Smooth muscle cell of the brain vasculature (primary cell): ENCODE results near the gene MYH10.
A peak's percentile ranks its signal among the peaks of the same experiment; 100 is the strongest.

ENCODE experiments used
- DNase-seq: peaks from one replicate; pipeline ENCODE4 v3.0.0-alpha.2; 2012; ENCODE audit warnings: low read depth, low spot score

Gene MYH10

DNA sequence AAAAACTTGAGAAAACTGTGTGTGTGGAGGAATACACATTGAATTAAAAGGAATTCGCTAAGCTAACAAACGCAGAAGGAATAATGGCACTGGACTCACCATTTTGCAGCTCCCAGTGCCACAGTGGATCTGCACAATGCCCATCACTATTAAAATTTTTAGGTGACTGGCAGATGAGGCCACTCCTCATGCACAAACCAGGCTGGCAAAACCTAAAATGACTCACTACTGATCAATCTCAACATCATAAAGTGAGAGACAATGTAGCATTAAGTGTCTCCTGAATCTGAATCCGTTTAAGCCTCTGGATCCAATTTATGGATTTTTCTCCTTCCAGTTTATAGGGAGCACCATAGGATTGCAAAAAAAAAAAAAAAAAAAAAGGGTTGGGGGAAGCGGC lies 20.6 kb downstream of the MYH10 start:
- DNase-seq: no peak

- DNase-seq: no peak
Observed at GRCh38 chr17:8608001-8608400, 22.5 kb downstream of the MYH10 start.

DNA sequence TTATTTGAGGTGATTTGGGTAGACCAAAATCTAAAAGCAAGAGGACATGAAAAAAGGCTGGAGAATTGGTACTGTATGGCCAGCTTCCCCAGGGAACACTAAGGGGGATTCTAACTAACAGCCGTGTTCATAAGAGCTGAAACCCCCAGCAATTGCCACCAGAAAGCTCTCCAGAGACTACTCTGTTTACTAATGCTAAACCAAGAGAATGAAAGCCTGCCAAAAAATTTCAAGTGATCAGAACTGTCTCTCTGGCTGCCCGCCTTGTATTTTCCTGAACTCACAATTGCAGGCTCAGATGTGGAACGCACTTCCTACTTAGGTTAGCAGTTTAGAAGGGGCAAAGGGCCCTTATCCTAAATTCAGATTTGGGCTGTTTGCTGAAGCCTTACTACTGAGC lies 24.1 kb downstream of the MYH10 start:
- no peak for DNase-seq

DNA sequence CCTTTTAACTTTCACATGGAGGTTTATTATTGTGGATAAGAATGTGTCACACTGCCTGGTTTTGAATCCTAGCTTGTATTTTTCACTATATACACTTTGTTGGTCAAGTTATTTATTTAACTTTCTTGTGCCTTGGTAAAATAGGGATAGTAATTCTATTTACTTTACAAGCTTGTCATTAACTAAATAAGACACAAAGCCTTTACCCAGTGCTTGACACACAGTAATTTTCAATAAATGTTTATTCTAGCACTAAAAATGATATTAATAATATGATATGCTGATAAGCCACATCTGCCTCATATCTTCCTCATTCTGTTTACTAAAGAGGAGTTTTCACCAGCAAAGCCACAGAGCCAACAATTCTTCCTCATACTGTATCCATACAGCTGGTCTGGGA lies 27.8 kb downstream of the MYH10 start:
- DNase-seq: no peak

- DNase-seq: no peak
Observed at GRCh38 chr17:8599351-8600011, 31.0 kb downstream of the MYH10 start.

DNA sequence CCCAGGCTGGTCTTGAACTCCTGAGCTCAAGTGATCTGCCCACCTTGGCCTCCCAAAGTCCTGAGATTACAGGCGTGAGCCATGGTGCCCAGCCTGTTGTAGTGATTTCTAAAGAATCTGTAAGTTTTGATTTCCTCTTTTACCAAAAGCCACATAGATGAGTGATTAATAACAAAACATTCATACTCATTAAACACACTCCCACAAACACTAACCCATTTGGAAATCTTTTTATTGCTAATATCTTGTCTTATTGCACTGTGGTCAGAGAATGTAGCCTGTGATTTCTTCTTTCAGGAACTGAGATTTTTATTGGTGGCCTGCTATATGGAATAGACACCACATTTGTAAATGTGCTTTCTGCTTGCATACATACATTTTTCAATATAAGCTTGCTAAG lies 31.6 kb downstream of the MYH10 start:
- no peak for DNase-seq

GRCh38 chr17:8593830-8594229 lies 36.7 kb downstream of the MYH10 start:
- no peak for DNase-seq

GRCh38 chr17:8593276-8593675 lies 37.2 kb downstream of the MYH10 start:
- no peak for DNase-seq

GRCh38 chr17:8588877-8589554 lies 41.5 kb downstream of the MYH10 start:
- DNase-seq: no peak

DNA sequence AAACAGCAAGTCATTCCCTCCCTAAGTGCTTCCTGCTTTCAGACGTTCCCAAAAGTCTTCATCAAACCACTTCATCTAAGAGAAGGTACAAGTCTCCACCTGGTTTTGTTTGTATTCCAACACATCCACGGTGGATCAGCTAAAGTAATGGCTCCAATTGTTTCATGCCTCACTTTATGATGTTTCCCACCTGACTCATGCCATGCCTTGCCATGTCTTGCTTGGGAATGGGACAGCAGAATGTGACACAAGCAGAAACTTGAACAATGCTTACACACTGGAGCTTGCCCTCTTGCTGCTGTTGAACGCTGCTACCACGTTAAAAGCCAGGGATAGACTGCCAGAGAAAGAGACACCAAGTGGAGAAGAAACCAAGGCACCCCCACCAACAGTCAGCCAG lies 43.8 kb downstream of the MYH10 start:
- no peak for DNase-seq

- no peak for DNase-seq
Observed at GRCh38 chr17:8585911-8586310, 44.6 kb downstream of the MYH10 start.

GRCh38 chr17:8583954-8584353 lies 46.6 kb downstream of the MYH10 start:
- DNase-seq: no peak

DNA sequence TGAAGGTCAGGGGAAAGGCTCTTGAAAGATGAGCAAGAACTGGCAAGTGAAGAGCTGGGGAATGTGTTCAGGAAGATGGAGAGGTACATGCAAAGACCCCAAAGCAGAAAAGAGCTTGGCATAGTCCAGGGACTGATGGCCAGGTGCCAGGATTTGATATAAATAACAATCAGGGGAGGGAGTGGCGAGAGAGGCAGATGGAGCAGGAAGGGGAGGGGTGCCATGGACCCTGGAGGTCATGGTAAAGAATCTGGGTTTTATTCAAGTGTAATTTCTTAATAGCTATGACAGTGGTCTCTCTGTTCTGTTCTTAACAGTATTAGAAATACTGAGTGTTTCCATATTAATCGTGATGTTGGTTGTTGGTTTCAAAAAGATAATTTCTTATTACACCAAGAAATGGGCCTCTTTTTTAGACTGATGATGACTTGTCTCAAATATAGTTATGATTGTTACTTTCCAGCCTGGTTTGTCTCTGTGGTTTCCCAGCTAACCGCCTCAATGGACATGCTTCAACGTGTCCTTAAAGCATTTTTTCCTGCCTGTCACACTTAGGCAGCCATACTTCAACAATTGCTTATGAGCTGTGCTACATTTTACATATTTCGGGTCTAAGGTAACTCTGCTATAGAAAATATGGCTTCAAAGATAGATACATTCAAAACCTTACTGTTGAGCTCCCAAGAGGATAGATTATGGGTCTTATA lies 49.4 kb downstream of the MYH10 start:
- no peak for DNase-seq

DNA sequence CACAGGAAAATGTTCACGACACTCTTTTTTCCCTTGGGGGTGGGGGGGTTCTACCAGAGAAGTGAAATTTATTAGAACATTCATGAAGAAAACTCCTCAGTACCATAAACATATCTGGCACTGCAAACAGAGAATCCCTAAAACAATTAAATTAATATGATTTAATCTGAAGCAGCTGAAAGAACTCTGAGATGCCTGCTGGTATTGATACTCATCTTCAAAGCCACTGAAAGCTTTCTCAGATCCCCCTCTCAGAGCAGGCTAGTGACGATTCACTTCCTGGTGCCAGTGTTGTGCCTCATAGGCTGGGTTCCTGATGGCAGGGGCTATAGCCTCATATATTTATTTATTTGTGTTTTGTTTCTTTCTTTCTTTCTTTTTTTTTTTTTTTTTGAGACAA lies 52.7 kb downstream of the MYH10 start:
- no peak for DNase-seq

DNA sequence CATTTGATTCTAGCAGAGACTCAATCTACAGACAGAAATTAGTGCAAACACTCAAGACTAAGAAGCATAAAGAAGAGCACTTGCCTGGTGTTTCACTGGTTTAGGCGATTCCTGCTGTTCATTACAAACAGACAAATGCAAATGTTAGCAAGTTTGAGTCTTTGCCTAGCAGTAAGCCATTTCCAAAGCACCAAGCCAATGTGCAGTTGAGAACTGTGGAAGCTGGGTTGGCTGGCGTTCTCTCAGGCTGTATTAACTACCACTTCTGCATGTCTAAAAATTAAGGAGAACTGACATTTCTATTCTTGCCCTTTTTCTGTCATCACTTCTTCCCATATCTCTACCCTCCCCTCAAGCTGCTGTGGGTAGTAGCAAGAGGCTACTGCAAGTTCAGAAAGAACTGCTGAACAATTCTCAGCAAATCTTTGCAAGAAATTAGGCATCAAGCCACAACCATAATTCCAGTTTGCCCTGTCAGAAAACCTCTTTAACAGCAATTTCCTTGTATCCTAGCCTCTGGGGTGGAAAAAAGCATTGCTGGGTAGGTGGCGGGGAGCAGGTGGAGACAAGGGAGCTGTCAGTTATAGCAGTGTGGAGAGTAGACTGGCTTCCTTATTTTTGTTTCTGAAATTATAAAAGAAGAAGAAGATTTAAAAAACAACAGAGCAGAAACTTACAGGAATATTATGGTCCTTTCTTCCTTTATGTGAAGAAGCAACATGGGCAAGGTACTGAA lies 53.8 kb downstream of the MYH10 start:
- DNase-seq: no peak

- no peak for DNase-seq
Observed at GRCh38 chr17:8574687-8575086, 55.8 kb downstream of the MYH10 start.

- DNase-seq: no peak
Observed at GRCh38 chr17:8572764-8573163, 57.8 kb downstream of the MYH10 start.

DNA sequence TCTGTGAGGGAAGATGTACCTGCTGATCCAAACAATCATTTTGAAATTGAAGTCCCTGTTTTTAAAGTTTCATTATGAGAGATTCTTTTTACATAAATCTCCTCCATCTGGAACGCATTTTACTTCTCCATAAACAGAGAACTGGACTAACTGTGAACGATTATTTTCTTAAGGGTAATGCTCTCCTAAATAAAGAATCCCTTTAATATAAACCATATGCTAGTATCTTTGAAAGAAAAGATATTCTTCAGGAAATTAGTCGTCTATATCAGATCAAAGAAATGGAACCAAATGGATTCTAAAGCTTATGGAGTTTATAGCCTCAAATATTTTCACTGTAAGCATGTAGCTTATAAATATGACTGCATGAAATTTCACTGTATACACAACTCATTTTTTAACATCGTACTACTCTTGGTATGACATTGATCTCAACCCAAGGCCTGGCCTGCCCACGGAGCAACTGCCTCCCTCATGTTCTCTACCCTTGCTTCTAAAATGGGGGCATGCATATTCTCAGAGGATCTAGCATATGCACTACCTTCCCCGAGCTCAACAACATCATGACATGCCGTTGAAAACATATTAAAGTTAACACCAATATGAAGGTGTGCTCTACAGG lies 66.4 kb downstream of the MYH10 start:
- peak; percentile 26 for DNase-seq

- DNase-seq: no peak
Observed at GRCh38 chr17:8563024-8563776, 67.3 kb downstream of the MYH10 start.

GRCh38 chr17:8558144-8558543 lies 72.4 kb downstream of the MYH10 start:
- no peak for DNase-seq

DNA sequence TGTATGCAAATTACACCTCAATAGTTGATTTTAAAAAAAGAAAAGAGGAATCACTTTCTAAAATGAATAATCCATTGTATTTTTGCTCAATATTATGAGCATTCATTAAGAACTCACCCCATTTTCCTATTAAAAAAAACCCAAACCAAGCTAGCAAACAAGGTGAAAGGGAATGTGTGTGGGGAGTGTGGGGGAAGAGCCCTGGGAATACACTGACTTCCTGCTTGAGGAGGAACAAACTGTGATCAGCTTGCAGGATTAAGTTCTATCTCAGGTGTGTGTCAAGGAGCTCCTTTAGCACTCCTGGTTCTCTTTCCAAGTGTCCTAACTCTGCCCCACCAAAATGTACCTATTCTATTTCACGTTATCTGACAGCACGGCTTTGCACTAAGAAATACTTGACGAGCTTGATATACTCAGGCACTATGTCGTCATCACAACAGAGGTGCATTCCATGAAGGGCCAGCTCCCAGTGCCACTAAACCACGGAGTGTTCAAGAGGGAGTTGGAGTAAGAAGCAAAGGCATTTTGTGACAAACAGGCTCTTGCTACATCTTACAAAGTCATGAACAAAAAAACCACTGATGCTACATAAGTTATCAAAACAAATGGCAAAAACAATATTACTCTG lies 73.2 kb downstream of the MYH10 start:
- DNase-seq: no peak
